Parathyroid adenoma (tissue), 2 donors: Measurements from ENCODE around the gene UBE2E1.

Source experiments
- H2AFZ ChIP-seq: fragments of 300-600 bp; sonication (generic); one replicate; pipeline ENCODE4 v1.7.0; 2017; ENCODE audit warnings: antibody characterized with exemption, mild to moderate bottlenecking
- H3K27ac ChIP-seq: fragments of 300-600 bp; sonication (generic); one replicate; pipeline ENCODE4 v1.7.0; 2017
- H3K27me3 ChIP-seq: fragments of 300-600 bp; sonication (generic); one replicate; pipeline ENCODE4 v1.7.0; 2017; ENCODE audit warnings: low read length; ENCODE audit not compliant: control insufficient read depth, insufficient read depth
- H3K36me3 ChIP-seq: fragments of 300-600 bp; sonication (generic); one replicate; pipeline ENCODE4 v1.7.0; 2017; ENCODE audit warnings: low read length; ENCODE audit not compliant: control insufficient read depth, insufficient read depth
- H3K4me1 ChIP-seq: fragments of 300-600 bp; sonication (generic); one replicate; pipeline ENCODE4 v1.7.0; 2017; ENCODE audit warnings: control low read depth
- H3K4me2 ChIP-seq: fragments of 300-600 bp; sonication (generic); one replicate; pipeline ENCODE4 v1.7.0; 2017; ENCODE audit warnings: low read length
- H3K4me3 ChIP-seq: fragments of 300-600 bp; sonication (generic); one replicate; pipeline ENCODE4 v1.7.0; 2017; ENCODE audit warnings: low read depth, low read length
- H3K79me2 ChIP-seq: fragments of 300-600 bp; sonication (generic); one replicate; pipeline ENCODE4 v1.7.0; 2017; ENCODE audit warnings: control low read depth
- H3K9ac ChIP-seq: fragments of 300-600 bp; sonication (generic); one replicate; pipeline ENCODE4 v1.7.0; 2017; ENCODE audit warnings: mild to moderate bottlenecking
- H3K9me3 ChIP-seq: fragments of 300-600 bp; sonication (generic); one replicate; pipeline ENCODE4 v1.7.0; 2017; ENCODE audit warnings: low read length; ENCODE audit not compliant: control insufficient read depth
- TF ChIP-seq, protein P1 (sequence below): fragments of 300-600 bp; sonication (generic); IDR thresholded peaks from one replicate; pipeline ENCODE4 v1.7.0; 2017; ENCODE audit warnings: antibody characterized with exemption, mild to moderate bottlenecking
- donor health status: primary hyperparathyroidism.

Gene UBE2E1

GRCh38 chr3:23861689-23862088, 55.9 kb downstream of the UBE2E1 start:
- Histone ChIP-seq H3K9me3 (no peaks in the 10 kb centered on the region), H3K9ac (no peak overlapping the region), H3K36me3 (no peaks in the 10 kb centered on the region), H3K4me2 (no peak overlapping the region), H3K27me3 (no peaks in the 10 kb centered on the region), H3K79me2 (peaks cover 19% of the 10 kb centered on the region), H3K4me1 (peaks cover 14% of the 10 kb centered on the region), H2AFZ (no peak overlapping the region), H3K4me3 (no peak overlapping the region), H3K27ac (no peak overlapping the region)
- TF ChIP-seq, protein P1, sequence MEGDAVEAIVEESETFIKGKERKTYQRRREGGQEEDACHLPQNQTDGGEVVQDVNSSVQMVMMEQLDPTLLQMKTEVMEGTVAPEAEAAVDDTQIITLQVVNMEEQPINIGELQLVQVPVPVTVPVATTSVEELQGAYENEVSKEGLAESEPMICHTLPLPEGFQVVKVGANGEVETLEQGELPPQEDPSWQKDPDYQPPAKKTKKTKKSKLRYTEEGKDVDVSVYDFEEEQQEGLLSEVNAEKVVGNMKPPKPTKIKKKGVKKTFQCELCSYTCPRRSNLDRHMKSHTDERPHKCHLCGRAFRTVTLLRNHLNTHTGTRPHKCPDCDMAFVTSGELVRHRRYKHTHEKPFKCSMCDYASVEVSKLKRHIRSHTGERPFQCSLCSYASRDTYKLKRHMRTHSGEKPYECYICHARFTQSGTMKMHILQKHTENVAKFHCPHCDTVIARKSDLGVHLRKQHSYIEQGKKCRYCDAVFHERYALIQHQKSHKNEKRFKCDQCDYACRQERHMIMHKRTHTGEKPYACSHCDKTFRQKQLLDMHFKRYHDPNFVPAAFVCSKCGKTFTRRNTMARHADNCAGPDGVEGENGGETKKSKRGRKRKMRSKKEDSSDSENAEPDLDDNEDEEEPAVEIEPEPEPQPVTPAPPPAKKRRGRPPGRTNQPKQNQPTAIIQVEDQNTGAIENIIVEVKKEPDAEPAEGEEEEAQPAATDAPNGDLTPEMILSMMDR, result no peak

DNA sequence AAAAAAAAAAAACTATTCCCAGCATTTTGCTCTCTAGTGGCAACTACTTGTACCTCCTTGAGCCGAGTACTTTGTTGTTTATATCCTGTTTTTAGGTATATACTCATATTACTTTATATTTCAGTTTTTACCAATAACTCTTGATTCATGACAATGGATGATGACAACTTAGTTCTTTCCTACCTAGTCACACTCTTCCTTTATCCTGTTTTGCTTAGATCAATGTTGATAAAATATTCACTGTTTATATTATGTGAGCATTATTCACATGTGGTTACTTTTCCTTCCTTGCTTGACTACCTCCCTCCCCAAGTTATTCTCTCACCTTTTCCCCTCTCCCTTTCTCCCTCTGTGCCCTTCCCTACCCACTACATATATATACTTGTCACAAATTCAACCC, 57.3 kb downstream of the UBE2E1 start:
- H3K27me3 ChIP-seq, result no peaks in the 10 kb centered on the region
- H3K27ac ChIP-seq, result no peak overlapping the region
- TF ChIP-seq, protein P1, result no peak
- H3K79me2 ChIP-seq, result peaks cover 18% of the 10 kb centered on the region
- no peaks in the 10 kb centered on the region for H3K9me3 ChIP-seq
- H2AFZ ChIP-seq, result no peak overlapping the region
- H3K4me2 ChIP-seq, result no peak overlapping the region
- peaks cover 11% of the 10 kb centered on the region for H3K4me1 ChIP-seq
- no peaks in the 10 kb centered on the region for H3K36me3 ChIP-seq
- no peak overlapping the region for H3K9ac ChIP-seq
- no peak overlapping the region for H3K4me3 ChIP-seq

GRCh38 chr3:23864931-23865330, 59.2 kb downstream of the UBE2E1 start:
- Histone ChIP-seq H3K27ac (no peak overlapping the region), H3K4me1 (peaks cover 11% of the 10 kb centered on the region), H3K9me3 (no peaks in the 10 kb centered on the region), H2AFZ (no peak overlapping the region), H3K4me2 (no peak overlapping the region), H3K9ac (no peak overlapping the region), H3K36me3 (no peaks in the 10 kb centered on the region), H3K4me3 (no peak overlapping the region), H3K79me2 (peaks cover 21% of the 10 kb centered on the region), H3K27me3 (no peaks in the 10 kb centered on the region)
- TF ChIP-seq, protein P1, result no peak

DNA sequence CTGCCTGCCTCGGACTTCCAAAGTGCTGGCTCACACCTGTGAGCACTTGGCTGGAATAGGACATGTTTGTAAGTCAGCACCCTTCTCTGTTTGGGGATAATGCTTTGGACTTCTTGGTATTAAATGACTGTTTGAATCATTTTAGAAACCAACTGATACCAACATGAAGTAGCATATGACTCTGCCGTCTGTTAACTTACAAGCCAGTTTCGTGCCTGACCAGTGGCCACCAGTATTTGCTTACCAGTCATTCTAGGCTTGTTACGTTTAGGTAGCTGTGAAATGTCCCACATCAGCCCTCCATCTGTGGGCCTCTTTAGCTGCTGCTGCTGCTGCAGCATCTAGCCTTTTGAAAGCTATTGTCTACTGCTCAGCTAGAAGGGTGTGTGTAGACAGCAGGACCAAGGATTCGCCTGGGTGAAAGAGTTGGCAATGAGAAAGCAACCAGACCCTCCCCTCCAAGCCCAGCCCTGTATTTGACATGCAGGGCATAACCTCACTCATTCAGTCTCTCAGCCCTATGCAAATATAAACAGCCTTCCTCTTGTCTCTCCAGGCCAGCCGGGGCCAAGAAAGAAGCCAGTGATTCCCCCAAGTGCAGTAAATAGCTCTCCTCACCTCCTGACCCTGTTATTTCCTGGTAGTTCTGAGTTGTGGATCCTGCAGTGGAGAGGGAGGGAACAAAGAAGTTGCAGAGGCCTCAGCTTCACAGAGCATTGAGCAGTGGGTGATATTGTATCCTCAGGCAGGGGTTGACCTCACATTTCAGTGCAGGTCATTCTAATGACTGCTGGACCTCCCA, 60.0 kb downstream of the UBE2E1 start:
- H3K4me2 ChIP-seq, result no peak overlapping the region
- no peaks in the 10 kb centered on the region for H3K36me3 ChIP-seq
- peaks cover 11% of the 10 kb centered on the region for H3K4me1 ChIP-seq
- H3K4me3 ChIP-seq, result no peak overlapping the region
- TF ChIP-seq, protein P1, result no peak
- no peak overlapping the region for H3K9ac ChIP-seq
- H3K27me3 ChIP-seq, result no peaks in the 10 kb centered on the region
- no peak overlapping the region for H2AFZ ChIP-seq
- no peak overlapping the region for H3K27ac ChIP-seq
- no peaks in the 10 kb centered on the region for H3K9me3 ChIP-seq
- H3K79me2 ChIP-seq, result peaks cover 22% of the 10 kb centered on the region

- Histone ChIP-seq H3K9ac (no peak overlapping the region), H3K4me1 (peaks cover 11% of the 10 kb centered on the region), H3K27me3 (no peaks in the 10 kb centered on the region), H3K9me3 (no peaks in the 10 kb centered on the region), H3K4me3 (no peak overlapping the region), H2AFZ (no peak overlapping the region), H3K4me2 (no peak overlapping the region), H3K36me3 (no peaks in the 10 kb centered on the region), H3K79me2 (peaks cover 11% of the 10 kb centered on the region), H3K27ac (no peak overlapping the region)
- TF ChIP-seq, protein P1, result no peak
Measured at GRCh38 chr3:23867400-23867799, 61.6 kb downstream of the UBE2E1 start.
